ENCODE data around the gene EVX2. TPM values are rescaled to one million over a fixed set of nuclear protein-coding genes. Genes with fewer than 3 reads are reported as not detected.

Gene EVX2
- total RNA-seq, 1 experiment from 2014 or later = not detected

GRCh38 chr2:176130957-176131847 is 47.4 kb upstream of the EVX2 start:
- POLR2A ChIA-PET = no interaction called here

GRCh38 chr2:176130147-176130956 is 46.6 kb upstream of the EVX2 start:
- Mint-ChIP-seq H3K27me3 (ENCODE audit: insufficient read depth, unreplicated experiment) (no peaks in the 10 kb centered on the region), H3K36me3 (ENCODE audit: insufficient read depth, unreplicated experiment) (no peaks in the 10 kb centered on the region), H3K27ac (ENCODE audit: low read depth, unreplicated experiment) (no peak overlapping the region), H3K4me1 (ENCODE audit: insufficient read depth, unreplicated experiment) (no peaks in the 10 kb centered on the region), H3K9me3 (ENCODE audit: unreplicated experiment) (no peaks in the 10 kb centered on the region), H3K4me3 (ENCODE audit: unreplicated experiment) (no peak overlapping the region)
- intact Hi-C loops (cut with micrococcal nuclease) = no loop called here
- ChIA-PET CTCF (interaction anchor here (0.6 to 4.7 kb wide), 8 partner anchors 10 to 1018 kb away, joined by 3 to 50 read pairs (median 6); no protein-coding TSS in a partner anchor), POLR2A (interaction anchor here (0.5 kb wide), 1 partner anchor 16 kb away, joined by 3 read pairs; no protein-coding TSS in a partner anchor)
- BruUV-seq (replicated peaks) = no TSS peak
- DNase-seq (ENCODE audit: unreplicated experiment) = no peak
- TF ChIP-seq CTCF (IDR thresholded peaks at IDR 0.05; ENCODE audit: unreplicated experiment) = no peak

More at GRCh38 chr2:176130957-176131847, 47.4 kb upstream of the EVX2 start:
- no peaks in the 10 kb centered on the region for H3K27me3 Mint-ChIP-seq (ENCODE audit: insufficient read depth, unreplicated experiment)
- no peak for DNase-seq (ENCODE audit: unreplicated experiment)
- H3K4me1 Mint-ChIP-seq (ENCODE audit: insufficient read depth, unreplicated experiment) = no peaks in the 10 kb centered on the region
- intact Hi-C loops (cut with micrococcal nuclease) = no loop called here
- BruUV-seq (replicated peaks) = no TSS peak
- H3K4me3 Mint-ChIP-seq (ENCODE audit: unreplicated experiment) = no peak overlapping the region
- CTCF ChIA-PET = interaction anchor here (0.6 to 4.7 kb wide), 14 partner anchors 9 to 1017 kb away, joined by 3 to 50 read pairs (median 4); no protein-coding TSS in a partner anchor
- H3K27ac Mint-ChIP-seq (ENCODE audit: low read depth, unreplicated experiment) = no peak overlapping the region
- H3K9me3 Mint-ChIP-seq (ENCODE audit: unreplicated experiment) = no peaks in the 10 kb centered on the region
- no peaks in the 10 kb centered on the region for H3K36me3 Mint-ChIP-seq (ENCODE audit: insufficient read depth, unreplicated experiment)
- no peak for TF ChIP-seq CTCF (IDR thresholded peaks at IDR 0.05; ENCODE audit: unreplicated experiment)

- H3K9me3 Mint-ChIP-seq (ENCODE audit: unreplicated experiment) = no peaks in the 10 kb centered on the region
- BruUV-seq (replicated peaks) = no TSS peak
- H3K27me3 Mint-ChIP-seq (ENCODE audit: insufficient read depth, unreplicated experiment) = no peaks in the 10 kb centered on the region
- no peak for DNase-seq (ENCODE audit: unreplicated experiment)
- no peaks in the 10 kb centered on the region for H3K36me3 Mint-ChIP-seq (ENCODE audit: insufficient read depth, unreplicated experiment)
- H3K4me1 Mint-ChIP-seq (ENCODE audit: insufficient read depth, unreplicated experiment) = no peaks in the 10 kb centered on the region
- ChIA-PET POLR2A (no interaction called here), CTCF (interaction anchor here (4.3 kb wide), 1 partner anchor 1019 kb away, joined by 27 read pairs; no protein-coding TSS in a partner anchor)
- no peak overlapping the region for H3K27ac Mint-ChIP-seq (ENCODE audit: low read depth, unreplicated experiment)
- no peak for TF ChIP-seq CTCF (IDR thresholded peaks at IDR 0.05; ENCODE audit: unreplicated experiment)
- H3K4me3 Mint-ChIP-seq (ENCODE audit: unreplicated experiment) = no peak overlapping the region
- intact Hi-C loops (cut with micrococcal nuclease) = loop anchor here (5.0 kb wide), 1 partner anchor 1033 kb away; no protein-coding TSS in a partner anchor
Observed at GRCh38 chr2:176129813-176130146, 46.0 kb upstream of the EVX2 start.
